ENCODE measurements around the gene USP53.
"Not testable (repeated sequence)": the region's sequence is repeated elsewhere in the genome, so short reads cannot be mapped to it uniquely, and the experiment has no call there.

The USP53 gene

GRCh38 chr4:119238068-119238722 is 25.7 kb downstream of the USP53 start:
- H3K4me1 ChIP-seq (ENCODE audit: control insufficient read depth, insufficient read depth, low read length) = no peaks in the 10 kb centered on the region
- H3K27ac ChIP-seq (ENCODE audit: insufficient read depth, low read depth, low read length, poor library complexity, severe bottlenecking) = no peak overlapping the region
- no peaks in the 10 kb centered on the region for H3K36me3 ChIP-seq (ENCODE audit: control insufficient read depth, insufficient read depth, low read length)
- H3K27me3 ChIP-seq (ENCODE audit: control insufficient read depth, insufficient read depth, low read length, poor library complexity, severe bottlenecking) = no peaks in the 10 kb centered on the region
- 92 to 95% methylated on average over 3 to 4 of the region's 4 CpGs for WGBS, 2 experiments
- H3K4me3 ChIP-seq (ENCODE audit: insufficient read depth, low read depth, low read length) = no peak overlapping the region
- H3K9me3 ChIP-seq (ENCODE audit: control insufficient read depth, low read length) = no peaks in the 10 kb centered on the region

GRCh38 chr4:119240128-119240527 is 27.6 kb downstream of the USP53 start:
- Histone ChIP-seq H3K4me3 (ENCODE audit: insufficient read depth, low read depth, low read length) (no peak overlapping the region), H3K27ac (ENCODE audit: insufficient read depth, low read depth, low read length, poor library complexity, severe bottlenecking) (no peak overlapping the region), H3K36me3 (ENCODE audit: control insufficient read depth, insufficient read depth, low read length) (no peaks in the 10 kb centered on the region), H3K4me1 (ENCODE audit: control insufficient read depth, insufficient read depth, low read length) (no peaks in the 10 kb centered on the region), H3K27me3 (ENCODE audit: control insufficient read depth, insufficient read depth, low read length, poor library complexity, severe bottlenecking) (no peaks in the 10 kb centered on the region), H3K9me3 (ENCODE audit: control insufficient read depth, low read length) (no peaks in the 10 kb centered on the region)
- 88% methylated on average over 1 of the region's 1 CpG; no CpG with 5 or more reads in 1 of the 2 experiments for WGBS, 2 experiments

- no peaks in the 10 kb centered on the region for H3K4me1 ChIP-seq (ENCODE audit: control insufficient read depth, insufficient read depth, low read length)
- H3K4me3 ChIP-seq (ENCODE audit: insufficient read depth, low read depth, low read length) = no peak overlapping the region
- H3K27ac ChIP-seq (ENCODE audit: insufficient read depth, low read depth, low read length, poor library complexity, severe bottlenecking) = no peak overlapping the region
- no peaks in the 10 kb centered on the region for H3K36me3 ChIP-seq (ENCODE audit: control insufficient read depth, insufficient read depth, low read length)
- no peaks in the 10 kb centered on the region for H3K9me3 ChIP-seq (ENCODE audit: control insufficient read depth, low read length)
- WGBS, 2 experiments = 85% methylated on average over 2 of the region's 2 CpGs; no CpG with 5 or more reads in 1 of the 2 experiments
- H3K27me3 ChIP-seq (ENCODE audit: control insufficient read depth, insufficient read depth, low read length, poor library complexity, severe bottlenecking) = no peaks in the 10 kb centered on the region
These were observed 28.1 kb downstream of the USP53 start for GRCh38 chr4:119240568-119240967.

GRCh38 chr4:119242417-119242816 is 29.9 kb downstream of the USP53 start:
- Histone ChIP-seq H3K4me1 (ENCODE audit: control insufficient read depth, insufficient read depth, low read length) (no peaks in the 10 kb centered on the region), H3K27ac (ENCODE audit: insufficient read depth, low read depth, low read length, poor library complexity, severe bottlenecking) (no peak overlapping the region), H3K4me3 (ENCODE audit: insufficient read depth, low read depth, low read length) (no peak overlapping the region), H3K9me3 (ENCODE audit: control insufficient read depth, low read length) (no peaks in the 10 kb centered on the region), H3K36me3 (ENCODE audit: control insufficient read depth, insufficient read depth, low read length) (no peaks in the 10 kb centered on the region), H3K27me3 (ENCODE audit: control insufficient read depth, insufficient read depth, low read length, poor library complexity, severe bottlenecking) (no peaks in the 10 kb centered on the region)
- WGBS, 2 experiments = 100% methylated on average over 1 of the region's 1 CpG; no CpG with 5 or more reads in 1 of the 2 experiments

- no CpG with 5 or more reads among the region's 1 CpG for WGBS, 2 experiments
- no peaks in the 10 kb centered on the region for H3K9me3 ChIP-seq (ENCODE audit: control insufficient read depth, low read length)
- H3K27me3 ChIP-seq (ENCODE audit: control insufficient read depth, insufficient read depth, low read length, poor library complexity, severe bottlenecking) = no peaks in the 10 kb centered on the region
- H3K36me3 ChIP-seq (ENCODE audit: control insufficient read depth, insufficient read depth, low read length) = no peaks in the 10 kb centered on the region
- no peak overlapping the region for H3K4me3 ChIP-seq (ENCODE audit: insufficient read depth, low read depth, low read length)
- H3K4me1 ChIP-seq (ENCODE audit: control insufficient read depth, insufficient read depth, low read length) = no peaks in the 10 kb centered on the region
- no peak overlapping the region for H3K27ac ChIP-seq (ENCODE audit: insufficient read depth, low read depth, low read length, poor library complexity, severe bottlenecking)
These were observed 31.4 kb downstream of the USP53 start for GRCh38 chr4:119243868-119244267.

- Histone ChIP-seq H3K9me3 (ENCODE audit: control insufficient read depth, low read length) (no peaks in the 10 kb centered on the region), H3K27ac (ENCODE audit: insufficient read depth, low read depth, low read length, poor library complexity, severe bottlenecking) (no peak overlapping the region), H3K27me3 (ENCODE audit: control insufficient read depth, insufficient read depth, low read length, poor library complexity, severe bottlenecking) (no peaks in the 10 kb centered on the region), H3K4me1 (ENCODE audit: control insufficient read depth, insufficient read depth, low read length) (no peaks in the 10 kb centered on the region), H3K4me3 (ENCODE audit: insufficient read depth, low read depth, low read length) (no peak overlapping the region), H3K36me3 (ENCODE audit: control insufficient read depth, insufficient read depth, low read length) (no peaks in the 10 kb centered on the region)
- WGBS, 2 experiments = 83 to 96% methylated on average over 2 to 3 of the region's 3 CpGs
These were observed 31.8 kb downstream of the USP53 start for GRCh38 chr4:119244344-119244743.

- H3K4me1 ChIP-seq (ENCODE audit: control insufficient read depth, insufficient read depth, low read length) = no peaks in the 10 kb centered on the region
- H3K36me3 ChIP-seq (ENCODE audit: control insufficient read depth, insufficient read depth, low read length) = no peaks in the 10 kb centered on the region
- no peak overlapping the region for H3K27ac ChIP-seq (ENCODE audit: insufficient read depth, low read depth, low read length, poor library complexity, severe bottlenecking)
- H3K9me3 ChIP-seq (ENCODE audit: control insufficient read depth, low read length) = no peaks in the 10 kb centered on the region
- H3K4me3 ChIP-seq (ENCODE audit: insufficient read depth, low read depth, low read length) = no peak overlapping the region
- H3K27me3 ChIP-seq (ENCODE audit: control insufficient read depth, insufficient read depth, low read length, poor library complexity, severe bottlenecking) = no peaks in the 10 kb centered on the region
These were observed 32.3 kb downstream of the USP53 start for GRCh38 chr4:119244832-119245231.

GRCh38 chr4:119246177-119246733 is 33.7 kb downstream of the USP53 start:
- Histone ChIP-seq H3K27me3 (ENCODE audit: control insufficient read depth, insufficient read depth, low read length, poor library complexity, severe bottlenecking) (no peaks in the 10 kb centered on the region), H3K36me3 (ENCODE audit: control insufficient read depth, insufficient read depth, low read length) (no peaks in the 10 kb centered on the region), H3K4me1 (ENCODE audit: control insufficient read depth, insufficient read depth, low read length) (no peaks in the 10 kb centered on the region), H3K9me3 (ENCODE audit: control insufficient read depth, low read length) (no peaks in the 10 kb centered on the region), H3K27ac (ENCODE audit: insufficient read depth, low read depth, low read length, poor library complexity, severe bottlenecking) (no peak overlapping the region), H3K4me3 (ENCODE audit: insufficient read depth, low read depth, low read length) (no peak overlapping the region)
- 83 to 86% methylated on average over 5 of the region's 5 CpGs for WGBS, 2 experiments

- WGBS, 2 experiments = 80 to 92% methylated on average over 1 to 2 of the region's 2 CpGs
- H3K4me1 ChIP-seq (ENCODE audit: control insufficient read depth, insufficient read depth, low read length); H3K36me3 ChIP-seq (ENCODE audit: control insufficient read depth, insufficient read depth, low read length); H3K27me3 ChIP-seq (ENCODE audit: control insufficient read depth, insufficient read depth, low read length, poor library complexity, severe bottlenecking); H3K9me3 ChIP-seq (ENCODE audit: control insufficient read depth, low read length); H3K4me3 ChIP-seq (ENCODE audit: insufficient read depth, low read depth, low read length); H3K27ac ChIP-seq (ENCODE audit: insufficient read depth, low read depth, low read length, poor library complexity, severe bottlenecking): not testable (repeated sequence)
These were observed 38.5 kb downstream of the USP53 start for GRCh38 chr4:119251037-119251436.

GRCh38 chr4:119255223-119255622 is 42.7 kb downstream of the USP53 start:
- 61 to 68% methylated on average over 10 of the region's 10 CpGs for WGBS, 2 experiments
- H3K27ac ChIP-seq (ENCODE audit: insufficient read depth, low read depth, low read length, poor library complexity, severe bottlenecking); H3K4me3 ChIP-seq (ENCODE audit: insufficient read depth, low read depth, low read length); H3K9me3 ChIP-seq (ENCODE audit: control insufficient read depth, low read length); H3K27me3 ChIP-seq (ENCODE audit: control insufficient read depth, insufficient read depth, low read length, poor library complexity, severe bottlenecking); H3K36me3 ChIP-seq (ENCODE audit: control insufficient read depth, insufficient read depth, low read length); H3K4me1 ChIP-seq (ENCODE audit: control insufficient read depth, insufficient read depth, low read length): not testable (repeated sequence)
